IMR-90 (cell line): ENCODE results near the gene PAGE4. TPM values are rescaled to one million over a fixed set of nuclear protein-coding genes. Genes with fewer than 3 reads are reported as not detected.

ENCODE experiments used
- ATAC-seq: fragments of 200-7000 bp; cut with Tn5 transposase; 2 replicates; pipeline ENCODE4 v1.9.1; 2020; ENCODE audit warnings: low read depth, mild to moderate bottlenecking, moderate library complexity
- BruUV-seq: library from RNA; stranded (reverse); fragments of 400-500 nt; replicated peaks from 2 replicates; lab custom pipeline; 2021; lab: Mats Ljungman, UMichigan
- CTCF ChIA-PET: fragments of 300-600 bp; formaldehyde crosslinking; extraction: SDS; loops from one replicate; lab custom pipeline; 2021; ENCODE audit warnings: antibody characterized with exemption; lab: Yijun Ruan, JAX
- POLR2A ChIA-PET: fragments of 300-600 bp; sonication (Branson Sonifier 250); formaldehyde crosslinking; loops from one replicate; lab custom pipeline; 2022; ENCODE audit warnings: antibody characterized with exemption; ENCODE audit not compliant: unreplicated experiment; lab: Charles Lee
- DNase-seq: peaks from one replicate; pipeline ENCODE4 v3.0.0; 2013
- H2AFZ ChIP-seq: replicated peaks from 2 replicates; pipeline ENCODE3; 2013; ENCODE audit warnings: low read length, mild to moderate bottlenecking; ENCODE audit not compliant: poor library complexity
- H2AK5ac ChIP-seq: 2 replicates; pipeline ENCODE4 v1.6.1; 2013; ENCODE audit warnings: low read depth, low read length, inconsistent platforms
- H2AK9ac ChIP-seq: replicated peaks from 2 replicates; pipeline ENCODE3; 2013; ENCODE audit warnings: mild to moderate bottlenecking, low read depth, low read length, moderate library complexity; ENCODE audit not compliant: poor library complexity
- H2BK120ac ChIP-seq: 2 replicates; pipeline ENCODE4 v1.6.1; 2013; ENCODE audit warnings: low read depth, low read length, inconsistent platforms
- H2BK15ac ChIP-seq: 3 replicates; pipeline ENCODE4 v1.6.1; 2013; ENCODE audit warnings: low read depth, low read length, inconsistent platforms
- H2BK20ac ChIP-seq: 2 replicates; pipeline ENCODE4 v1.6.1; 2013; ENCODE audit warnings: low read depth, mild to moderate bottlenecking, inconsistent platforms, low read length, moderate library complexity
- H2BK5ac ChIP-seq: 2 replicates; pipeline ENCODE4 v1.6.1; 2013; ENCODE audit warnings: mild to moderate bottlenecking, low read depth, low read length, inconsistent platforms; ENCODE audit not compliant: poor library complexity, severe bottlenecking
- H3K14ac ChIP-seq: replicated peaks from 2 replicates; pipeline ENCODE4 v1.6.1; 2013; ENCODE audit warnings: low read depth, low read length, inconsistent platforms
- H3K18ac ChIP-seq: 2 replicates; pipeline ENCODE4 v1.6.1; 2013; ENCODE audit warnings: low read depth, low read length, control low read depth
- H3K23ac ChIP-seq: 2 replicates; pipeline ENCODE4 v1.6.1; 2013; ENCODE audit warnings: low read depth, low read length, inconsistent platforms
- H3K27ac ChIP-seq: 2 replicates; pipeline ENCODE4 v1.5.1; 2013; ENCODE audit warnings: mild to moderate bottlenecking, control low read depth, low read length; ENCODE audit not compliant: insufficient read depth
- H3K27me3 ChIP-seq: 2 replicates; pipeline ENCODE4 v1.6.1; 2013; ENCODE audit warnings: low read length; ENCODE audit not compliant: control insufficient read depth, insufficient read depth
- H3K36me3 ChIP-seq: 2 replicates; pipeline ENCODE4 v1.6.1; 2013; ENCODE audit warnings: low read length, mixed read lengths; ENCODE audit not compliant: control insufficient read depth, insufficient read depth
- H3K4ac ChIP-seq: 2 replicates; pipeline ENCODE4 v1.6.1; 2013; ENCODE audit warnings: low read depth, low read length, inconsistent platforms
- H3K4me1 ChIP-seq: 2 replicates; pipeline ENCODE4 v1.6.1; 2013; ENCODE audit warnings: low read length, mixed read lengths; ENCODE audit not compliant: control insufficient read depth, insufficient read depth
- H3K4me2 ChIP-seq: 2 replicates; pipeline ENCODE4 v1.6.1; 2013; ENCODE audit warnings: low read depth, mild to moderate bottlenecking, control low read depth, low read length, moderate library complexity
- H3K4me3 ChIP-seq: 2 replicates; pipeline ENCODE4 v1.5.1; 2013; ENCODE audit warnings: low read depth, mild to moderate bottlenecking, control low read depth, low read length, moderate library complexity; ENCODE audit not compliant: insufficient read depth
- H3K56ac ChIP-seq: 2 replicates; pipeline ENCODE4 v1.6.1; 2013; ENCODE audit warnings: low read length, inconsistent platforms; ENCODE audit not compliant: insufficient read depth; ENCODE audit errors: extremely low read depth
- H3K79me1 ChIP-seq, 2 experiments: 2 replicates each; pipeline ENCODE4 v1.6.1; 2013; ENCODE audit warnings: low read length in 2 of 2, inconsistent platforms in 1 of 2, low read depth in 1 of 2
- H3K9ac ChIP-seq: 2 replicates; pipeline ENCODE4 v1.6.1; 2013; ENCODE audit warnings: low read depth, low read length, control low read depth
- H3K9me1 ChIP-seq: 2 replicates; pipeline ENCODE4 v1.6.1; 2013; ENCODE audit warnings: low read length, inconsistent platforms; ENCODE audit not compliant: insufficient read depth
- H3K9me3 ChIP-seq: 2 replicates; pipeline ENCODE4 v1.6.1; 2013; ENCODE audit warnings: low read length; ENCODE audit not compliant: control insufficient read depth, insufficient read depth
- H4K20me1 ChIP-seq: 2 replicates; pipeline ENCODE4 v1.6.1; 2013; ENCODE audit warnings: low read length, inconsistent platforms; ENCODE audit not compliant: insufficient read depth
- H4K5ac ChIP-seq: 2 replicates; pipeline ENCODE4 v1.6.1; 2013; ENCODE audit warnings: mild to moderate bottlenecking, low read depth, low read length, control low read depth
- H4K8ac ChIP-seq, 2 experiments: 2 replicates each; pipeline ENCODE4 v1.6.1; 2013; ENCODE audit warnings: low read depth in 2 of 2, low read length in 2 of 2, control low read depth in 1 of 2, inconsistent platforms in 1 of 2
- H4K91ac ChIP-seq: 2 replicates; pipeline ENCODE4 v1.6.1; 2013; ENCODE audit warnings: low read depth, low read length, inconsistent platforms; ENCODE audit not compliant: insufficient read depth
- CHD1 ChIP-seq: IDR thresholded peaks from 2 replicates; pipeline ENCODE4 v1.6.1; 2012; ENCODE audit warnings: low read depth, low read length, improper control_type of control experiment
- CTCF ChIP-seq: conservative IDR thresholded peaks from 2 replicates; pipeline ENCODE4 v1.5.1; 2012; ENCODE audit warnings: mild to moderate bottlenecking, low read depth, low read length, improper control_type of control experiment
- FOS ChIP-seq: fragments of 150-350 bp; IDR thresholded peaks from 2 replicates; pipeline ENCODE4 v1.6.1; 2016; ENCODE audit warnings: low read depth, low read length
- MAFK ChIP-seq: IDR thresholded peaks from 2 replicates; pipeline ENCODE4 v1.6.1; 2012; ENCODE audit warnings: low read depth, low read length, improper control_type of control experiment
- MAZ ChIP-seq: IDR thresholded peaks from 2 replicates; pipeline ENCODE4 v1.6.1; 2012; ENCODE audit warnings: low read depth, mild to moderate bottlenecking, low read length, improper control_type of control experiment, moderate library complexity, borderline replicate concordance
- MXI1 ChIP-seq: IDR thresholded peaks from 2 replicates; pipeline ENCODE4 v1.6.1; 2012; ENCODE audit warnings: low read depth, mild to moderate bottlenecking, low read length, moderate library complexity, borderline replicate concordance
- POLR2A ChIP-seq: IDR thresholded peaks from 2 replicates; pipeline ENCODE4 v1.6.1; 2012; ENCODE audit warnings: mild to moderate bottlenecking, low read depth, low read length
- RAD21 ChIP-seq: IDR thresholded peaks from 2 replicates; pipeline ENCODE4 v1.6.1; 2012; ENCODE audit warnings: low read length, improper control_type of control experiment
- RCOR1 ChIP-seq: IDR thresholded peaks from 2 replicates; pipeline ENCODE4 v1.6.1; 2012; ENCODE audit warnings: mild to moderate bottlenecking, low read length, improper control_type of control experiment; ENCODE audit not compliant: insufficient replicate concordance
- SMC3 ChIP-seq: fragments of 150-350 bp; IDR thresholded peaks from 2 replicates; pipeline ENCODE4 v1.6.1; 2016; ENCODE audit warnings: low read depth, mild to moderate bottlenecking, antibody characterized with exemption, low read length, moderate library complexity
- USF2 ChIP-seq: fragments of 150-350 bp; IDR thresholded peaks from 2 replicates; pipeline ENCODE4 v1.6.1; 2017; ENCODE audit warnings: mild to moderate bottlenecking, antibody characterized with exemption, low read length, low read depth
- WGBS, 2 experiments: methylation state at CpG; one replicate each; pipeline versions ENCODE4 v1.1.5 to v1.1.7; 2013; ENCODE audit warnings: missing lambda C conversion rate in 2 of 2; ENCODE audit not compliant: insufficient read length in 1 of 2; ENCODE audit errors: extremely low coverage in 2 of 2; 5-methylcytosine and 5-hydroxymethylcytosine counted together
- dilution Hi-C: fragments of 300-500 bp; cut with HindIII; formaldehyde crosslinking; loops from one replicate; pipeline ENCODE4 v1.14.3; 2018; ENCODE audit warnings: low sequenced_read_pairs; ENCODE audit not compliant: unreplicated experiment
- in situ Hi-C: fragments of 300-500 bp; cut with MboI; formaldehyde crosslinking; loops from 3 replicates; pipeline ENCODE4 v1.14.3; 2019; ENCODE audit warnings: low sequenced_read_pairs, inconsistent platforms, mixed read lengths
- intact Hi-C: fragments of 100-400 bp; cut with micrococcal nuclease; formaldehyde crosslinking; loops from 2 replicates; pipeline ENCODE4 v1.10.0; 2022
- polyA plus RNA-seq, 3 experiments: library from polyadenylated mRNA; depleted of rRNA; stranded (reverse); fragments of >200 nt; gene quantifications; 2 replicates each; pipeline ENCODE4 v1.2.3, GENCODE V29; 2012; ENCODE audit warnings: low replicate concordance in 1 of 3
- total RNA-seq: library from RNA; depleted of rRNA; stranded (reverse); fragments of >200 nt; gene quantifications from 2 replicates; pipeline ENCODE4 v1.2.3, GENCODE V29; 2012

The PAGE4 gene
- total and polyA plus RNA-seq, 2 of the 4 experiments (the other 2 are of a cell fraction), result not detected

DNA sequence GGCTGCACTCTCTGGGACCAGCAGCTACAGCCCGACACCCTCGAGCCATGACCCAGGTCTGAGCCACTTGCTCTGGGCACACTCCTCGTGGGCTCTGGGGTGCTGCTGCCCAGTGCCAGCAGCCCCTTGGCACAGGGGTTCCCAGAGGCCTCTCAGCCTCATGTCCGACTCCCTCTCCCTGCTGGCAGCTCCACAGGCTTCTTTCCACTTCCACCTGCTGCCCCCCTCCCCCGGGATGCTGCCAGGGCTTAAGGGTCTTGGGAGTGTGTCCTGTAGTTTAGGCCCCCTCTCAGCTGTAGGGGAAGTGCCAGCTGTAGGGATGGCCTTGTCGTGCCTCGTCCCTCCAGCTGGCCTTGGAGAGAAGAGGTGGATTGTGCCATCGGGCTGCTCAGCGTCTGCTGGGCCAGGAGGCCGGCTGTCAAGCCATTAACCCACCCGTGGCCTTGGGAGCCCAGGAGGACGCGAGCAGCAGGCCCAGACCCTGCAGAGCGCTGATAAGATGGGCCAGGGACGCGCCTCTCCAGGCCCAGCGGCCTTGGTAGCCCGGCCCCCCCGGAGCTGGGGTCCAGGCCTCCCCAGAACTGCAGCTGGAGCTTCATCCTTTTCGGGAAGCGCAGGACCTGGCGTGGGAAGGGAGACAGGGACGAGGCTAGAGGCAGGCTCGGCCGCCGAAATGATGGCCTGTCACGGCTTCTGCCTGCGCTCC, 49.2 kb downstream of the PAGE4 start (continued):
- TF ChIP-seq RAD21, result no peak

DNA sequence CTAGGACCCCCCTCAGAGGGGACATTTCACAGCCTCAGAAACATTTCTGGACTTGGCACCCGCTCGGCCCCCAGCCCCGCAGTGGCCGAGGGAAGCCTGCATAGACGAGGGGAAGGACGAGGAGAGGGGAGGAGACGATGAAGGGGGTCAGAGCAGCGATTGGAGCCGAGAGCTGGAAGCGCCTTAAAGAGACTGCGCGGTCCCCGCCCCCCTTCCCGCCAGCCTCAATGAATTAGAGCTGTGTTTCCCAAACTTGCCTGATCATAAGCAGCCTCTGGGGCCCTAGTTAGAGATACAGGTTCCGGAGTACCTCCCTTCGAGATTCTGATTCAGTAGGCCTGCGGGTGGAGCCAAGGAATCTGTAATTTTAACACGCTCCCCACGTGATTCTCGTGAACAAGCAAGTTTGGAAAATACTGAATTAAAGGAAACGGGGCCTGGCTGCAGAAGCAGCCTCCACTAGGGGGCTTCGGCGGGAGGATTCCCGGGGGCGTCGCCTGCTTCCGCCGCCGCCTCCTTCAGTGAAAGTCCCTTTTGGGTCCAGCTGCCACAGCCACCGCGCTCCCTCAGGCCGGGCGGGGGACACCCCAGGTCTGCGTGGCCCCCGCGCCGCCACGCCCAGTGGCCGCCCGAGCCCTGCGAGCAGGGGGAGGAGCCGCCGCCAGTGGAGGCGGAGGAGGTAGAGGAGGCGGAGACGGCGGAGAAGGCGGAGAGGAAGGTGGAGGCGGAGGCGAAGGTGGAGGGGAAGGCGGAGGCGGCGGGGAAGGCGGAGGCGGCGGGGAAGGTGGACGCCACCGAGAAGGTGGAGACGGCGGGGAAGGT, 49.9 kb downstream of the PAGE4 start, which contains the start of gene USP27X:
Gene USP27X (plus strand): TSS at position 651 of the 822 bp plus-strand sequence. CDS start 824 bp downstream, outside the sequence.
- H2BK20ac ChIP-seq, result no peak within 1 kb of the TSS
- dilution Hi-C loops, result no loop called here
- H3K9ac ChIP-seq, result peak within 1 kb of the TSS; percentile 69
- peak within 1 kb of the TSS; percentile 26; the same call in 1 of the 2 replicates for H3K56ac ChIP-seq
- POLR2A ChIA-PET, result no interaction called here
- intact Hi-C loops, result no loop called here
- peak within 1 kb of the TSS; percentile 97 for H3K4me2 ChIP-seq
- peak; percentile 81 for DNase-seq
- H2BK120ac ChIP-seq, result no peak within 1 kb of the TSS
- CTCF ChIA-PET, result interaction anchor here (1.2 kb wide), 1 partner anchor 10 kb away, joined by 3 read pairs; no protein-coding TSS in a partner anchor
- WGBS, 2 experiments, result 34% methylated on average over 5 of the region's 60 CpGs; no CpG with 5 or more reads in 1 of the 2 experiments
- H3K4me1 ChIP-seq, result peaks cover 3% of the 10 kb centered on the region; the same call in 1 of the 2 replicates
- no peak for TF ChIP-seq SMC3
- no peak for TF ChIP-seq MAZ
- TF ChIP-seq POLR2A, result no peak
- TF ChIP-seq RCOR1, result no peak
- TF ChIP-seq MAFK, result no peak
- TF ChIP-seq CTCF, result peak; percentile 58
- TF ChIP-seq MXI1, result no peak
- no peak for TF ChIP-seq CHD1
- TF ChIP-seq USF2, result peak; percentile 76
- TF ChIP-seq RAD21, result no peak
- TF ChIP-seq FOS, result peak; percentile 65; the same call in 1 of the 2 replicates
- no peak within 1 kb of the TSS; the same call in 1 of the 2 replicates for H4K5ac ChIP-seq
- H3K18ac ChIP-seq, result no peak within 1 kb of the TSS
- ATAC-seq, result peak; percentile 90
- H3K27ac ChIP-seq, result peak within 1 kb of the TSS; percentile 64
- H3K27me3 ChIP-seq, result 0 out of 2 replicates have a peak, but pooled peaks cover 3% of the 10 kb centered on the region
- peak within 1 kb of the TSS; percentile 95 for H3K4me3 ChIP-seq
- H2AK9ac ChIP-seq, result peak within 1 kb of the TSS; percentile 47
- H2AK5ac ChIP-seq, result no peak within 1 kb of the TSS
- H4K91ac ChIP-seq, result no peak within 1 kb of the TSS; the same call in 1 of the 2 replicates
- BruUV-seq, result no TSS peak
- H3K9me3 ChIP-seq, result no peaks in the 10 kb centered on the region; the same call in 1 of the 2 replicates
- H2AFZ ChIP-seq, result peak within 1 kb of the TSS; percentile 91
- H3K9me1 ChIP-seq, result peaks cover 17% of the 10 kb centered on the region; the same call in 1 of the 2 replicates
- H2BK5ac ChIP-seq, result peak within 1 kb of the TSS; percentile 59
- peak within 1 kb of the TSS; percentile 78 for H3K14ac ChIP-seq
- H3K36me3 ChIP-seq, result no peaks in the 10 kb centered on the region
- peak within 1 kb of the TSS; percentile 51; the same call in 1 of the 2 replicates for H3K4ac ChIP-seq
- H4K8ac ChIP-seq, result peak within 1 kb of the TSS in 1 of 2 experiments; percentile 35; a peak in 3 of 4 replicates
- no peak within 1 kb of the TSS for H2BK15ac ChIP-seq
- H4K20me1 ChIP-seq, result no peaks in the 10 kb centered on the region
- peaks cover 6 to 11% of the 10 kb centered on the region in 2 experiments; a peak in 2 of 4 replicates for H3K79me1 ChIP-seq
- peak within 1 kb of the TSS; percentile 65; the same call in 1 of the 2 replicates for H3K23ac ChIP-seq
- in situ Hi-C loops, result no loop called here
